HEK293 (cell line): ENCODE data around the gene CFAP73.

Experiments used
- CTCF ChIA-PET: fragments of 350-600 bp; formaldehyde crosslinking; extraction: SDS; loops from one replicate; lab custom pipeline; 2021; ENCODE audit warnings: antibody characterized with exemption; lab: Yijun Ruan, JAX
- POLR2A ChIA-PET: fragments of 300-600 bp; formaldehyde crosslinking; extraction: SDS; loops from one replicate; lab custom pipeline; 2020; ENCODE audit warnings: antibody characterized with exemption, inconsistent platforms; lab: Yijun Ruan, JAX
- H3K27ac ChIP-seq: fragments of 200-500 bp; sonication (Bioruptor generic); 2 replicates; pipeline ENCODE4 v1.5.1; 2014; ENCODE audit warnings: low read depth, low read length, control low read depth, inconsistent platforms; ENCODE audit errors: extremely low read depth
- H3K36me3 ChIP-seq, 2 experiments: fragments of 200-500 bp in 1 of 2; sonication (Bioruptor generic) in 1 of 2; 1 replicate in 1 of 2; 2 replicates in 1 of 2; pipeline ENCODE4 v1.5.1; 2014 to 2017; ENCODE audit warnings: inconsistent platforms in 2 of 2, low read length in 2 of 2; ENCODE audit not compliant: control insufficient read depth in 2 of 2, insufficient read depth in 1 of 2
- H3K4me1 ChIP-seq: fragments of 200-500 bp; sonication (Bioruptor generic); 2 replicates; pipeline ENCODE4 v1.5.1; 2014; ENCODE audit warnings: mild to moderate bottlenecking, low read length, inconsistent platforms; ENCODE audit not compliant: control insufficient read depth, insufficient read depth
- H3K4me3 ChIP-seq: 2 replicates; pipeline ENCODE4 v1.5.1; 2011; ENCODE audit warnings: low read depth, mild to moderate bottlenecking, control low read depth, low read length, moderate library complexity
- H3K9me3 ChIP-seq: fragments of 200-500 bp; sonication (Bioruptor generic); 2 replicates; pipeline ENCODE4 v1.5.1; 2014; ENCODE audit warnings: low read depth, low read length, inconsistent platforms; ENCODE audit not compliant: control insufficient read depth, insufficient read depth
- EGR2 ChIP-seq: fragments of 450-650 bp; formaldehyde crosslinking; IDR thresholded peaks from 2 replicates; pipeline ENCODE4 v1.5.1; 2016; ENCODE audit warnings: low read depth, missing biosample characterization, missing genetic modification characterization
- GLIS2 ChIP-seq: fragments of 450-650 bp; formaldehyde crosslinking; IDR thresholded peaks from 2 replicates; pipeline ENCODE4 v1.5.1; 2016; ENCODE audit warnings: missing biosample characterization, missing genetic modification characterization
- HIC1 ChIP-seq: fragments of 450-650 bp; formaldehyde crosslinking; IDR thresholded peaks from 2 replicates; pipeline ENCODE4 v1.5.1; 2016; ENCODE audit warnings: missing biosample characterization, missing genetic modification characterization
- HOXA7 ChIP-seq: sonication (generic); formaldehyde crosslinking; IDR thresholded peaks from 2 replicates; pipeline ENCODE4 v1.8.1; 2022; ENCODE audit warnings: missing genetic modification reagents, borderline replicate concordance
- SCRT1 ChIP-seq: fragments of 450-650 bp; formaldehyde crosslinking; IDR thresholded peaks from 2 replicates; pipeline ENCODE4 v1.5.1; 2016; ENCODE audit warnings: missing biosample characterization, missing genetic modification characterization, borderline replicate concordance
- SCRT2 ChIP-seq: fragments of 450-650 bp; formaldehyde crosslinking; IDR thresholded peaks from 2 replicates; pipeline ENCODE4 v1.5.1; 2016; ENCODE audit warnings: missing biosample characterization, missing genetic modification characterization
- SP2 ChIP-seq: fragments of 450-650 bp; formaldehyde crosslinking; IDR thresholded peaks from 2 replicates; pipeline ENCODE4 v1.5.1; 2016; ENCODE audit warnings: missing biosample characterization, missing genetic modification characterization
- YY1 ChIP-seq: fragments of 450-650 bp; formaldehyde crosslinking; IDR thresholded peaks from 2 replicates; pipeline ENCODE4 v1.5.1; 2018; ENCODE audit warnings: missing biosample characterization, missing genetic modification characterization
- ZFHX2 ChIP-seq: fragments of 450-650 bp; formaldehyde crosslinking; conservative IDR thresholded peaks from 2 replicates; pipeline ENCODE4 v1.5.1; 2016; ENCODE audit warnings: missing biosample characterization, missing genetic modification characterization
- ZIC2 ChIP-seq: fragments of 450-650 bp; formaldehyde crosslinking; IDR thresholded peaks from 2 replicates; pipeline ENCODE4 v1.5.1; 2016; ENCODE audit warnings: missing biosample characterization, missing genetic modification characterization
- ZNF214 ChIP-seq: fragments of 450-650 bp; formaldehyde crosslinking; IDR thresholded peaks from 2 replicates; pipeline ENCODE4 v1.5.1; 2017; ENCODE audit warnings: missing biosample characterization, mild to moderate bottlenecking, missing genetic modification characterization, borderline replicate concordance
- ZNF266 ChIP-seq: fragments of 450-650 bp; formaldehyde crosslinking; IDR thresholded peaks from 2 replicates; pipeline ENCODE4 v1.5.1; 2016; ENCODE audit warnings: missing biosample characterization, missing genetic modification characterization, low read depth
- ZNF350 ChIP-seq: fragments of 450-650 bp; formaldehyde crosslinking; IDR thresholded peaks from 2 replicates; pipeline ENCODE4 v1.5.0; 2017; ENCODE audit warnings: missing biosample characterization, mild to moderate bottlenecking, missing genetic modification characterization
- ZNF366 ChIP-seq: fragments of 450-650 bp; formaldehyde crosslinking; conservative IDR thresholded peaks from 2 replicates; pipeline ENCODE4 v1.5.1; 2016; ENCODE audit warnings: missing biosample characterization, missing genetic modification characterization
- ZNF48 ChIP-seq: fragments of 450-650 bp; formaldehyde crosslinking; IDR thresholded peaks from 2 replicates; pipeline ENCODE4 v1.5.1; 2016; ENCODE audit warnings: missing biosample characterization, missing genetic modification characterization
- ZNF501 ChIP-seq: fragments of 450-650 bp; formaldehyde crosslinking; IDR thresholded peaks from 2 replicates; pipeline ENCODE4 v1.5.1; 2016; ENCODE audit warnings: missing biosample characterization, missing genetic modification characterization
- ZNF600 ChIP-seq: fragments of 450-650 bp; formaldehyde crosslinking; IDR thresholded peaks from 2 replicates; pipeline ENCODE4 v1.5.1; 2016; ENCODE audit warnings: missing biosample characterization, missing genetic modification characterization
- ZNF623 ChIP-seq: fragments of 450-650 bp; formaldehyde crosslinking; IDR thresholded peaks from 2 replicates; pipeline ENCODE4 v1.5.1; 2016; ENCODE audit warnings: missing biosample characterization, missing genetic modification characterization
- ZNF629 ChIP-seq: fragments of 450-650 bp; formaldehyde crosslinking; IDR thresholded peaks from 2 replicates; pipeline ENCODE4 v1.5.1; 2017; ENCODE audit warnings: missing biosample characterization, missing genetic modification characterization
- ZNF658 ChIP-seq: fragments of 450-650 bp; formaldehyde crosslinking; IDR thresholded peaks from 2 replicates; pipeline ENCODE4; 2016; ENCODE audit warnings: missing biosample characterization, missing genetic modification characterization
- ZNF701 ChIP-seq: fragments of 450-650 bp; formaldehyde crosslinking; IDR thresholded peaks from 2 replicates; pipeline ENCODE4 v1.5.1; 2016; ENCODE audit warnings: missing biosample characterization, missing genetic modification characterization
- ZNF791 ChIP-seq: fragments of 450-650 bp; formaldehyde crosslinking; IDR thresholded peaks from 2 replicates; pipeline ENCODE4 v1.5.1; 2016; ENCODE audit warnings: missing biosample characterization, missing genetic modification characterization
- ZSCAN5A ChIP-seq: fragments of 450-650 bp; formaldehyde crosslinking; IDR thresholded peaks from 2 replicates; pipeline ENCODE4 v1.5.1; 2016; ENCODE audit warnings: missing biosample characterization, missing genetic modification characterization
- TF ChIP-seq, protein P1 (sequence below): fragments of 450-650 bp; formaldehyde crosslinking; IDR thresholded peaks from 2 replicates; pipeline ENCODE4 v1.5.1; 2016; ENCODE audit warnings: missing biosample characterization, missing genetic modification characterization

The CFAP73 gene

GRCh38 chr12:113128802-113129663 lies 20.5 kb upstream of the CFAP73 start:
- POLR2A ChIA-PET, result no interaction called here
- TF ChIP-seq ZNF48 (tag by site-specific recombination) (no peak), ZNF791 (tag by site-specific recombination) (no peak), SCRT1 (tag by site-specific recombination) (0 out of 2 replicates have a peak, but pooled peaks have one; percentile 14), SCRT2 (peak; percentile 92), ZNF600 (tag by site-specific recombination) (no peak), ZNF629 (tag by site-specific recombination) (no peak), ZNF366 (tag by site-specific recombination) (no peak), ZNF623 (tag by site-specific recombination) (peak; percentile 73)
- TF ChIP-seq, protein P1, sequence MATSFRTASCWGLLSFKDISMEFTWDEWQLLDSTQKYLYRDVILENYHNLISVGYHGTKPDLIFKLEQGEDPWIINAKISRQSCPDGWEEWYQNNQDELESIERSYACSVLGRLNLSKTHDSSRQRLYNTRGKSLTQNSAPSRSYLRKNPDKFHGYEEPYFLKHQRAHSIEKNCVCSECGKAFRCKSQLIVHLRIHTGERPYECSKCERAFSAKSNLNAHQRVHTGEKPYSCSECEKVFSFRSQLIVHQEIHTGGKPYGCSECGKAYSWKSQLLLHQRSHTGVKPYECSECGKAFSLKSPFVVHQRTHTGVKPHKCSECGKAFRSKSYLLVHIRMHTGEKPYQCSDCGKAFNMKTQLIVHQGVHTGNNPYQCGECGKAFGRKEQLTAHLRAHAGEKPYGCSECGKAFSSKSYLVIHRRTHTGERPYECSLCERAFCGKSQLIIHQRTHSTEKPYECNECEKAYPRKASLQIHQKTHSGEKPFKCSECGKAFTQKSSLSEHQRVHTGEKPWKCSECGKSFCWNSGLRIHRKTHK (tag by site-specific recombination), result no peak
- H3K36me3 ChIP-seq, result no peaks in the 10 kb centered on the region
- H3K4me1 ChIP-seq, result no peaks in the 10 kb centered on the region
- no peak overlapping the region for H3K27ac ChIP-seq
- CTCF ChIA-PET, result interaction anchor here (0.7 to 1.7 kb wide), 4 partner anchors 24 to 81 kb away, joined by 3 to 7 read pairs (median 4); no protein-coding TSS in a partner anchor
- no peak overlapping the region for H3K4me3 ChIP-seq
- no peaks in the 10 kb centered on the region for H3K9me3 ChIP-seq

DNA sequence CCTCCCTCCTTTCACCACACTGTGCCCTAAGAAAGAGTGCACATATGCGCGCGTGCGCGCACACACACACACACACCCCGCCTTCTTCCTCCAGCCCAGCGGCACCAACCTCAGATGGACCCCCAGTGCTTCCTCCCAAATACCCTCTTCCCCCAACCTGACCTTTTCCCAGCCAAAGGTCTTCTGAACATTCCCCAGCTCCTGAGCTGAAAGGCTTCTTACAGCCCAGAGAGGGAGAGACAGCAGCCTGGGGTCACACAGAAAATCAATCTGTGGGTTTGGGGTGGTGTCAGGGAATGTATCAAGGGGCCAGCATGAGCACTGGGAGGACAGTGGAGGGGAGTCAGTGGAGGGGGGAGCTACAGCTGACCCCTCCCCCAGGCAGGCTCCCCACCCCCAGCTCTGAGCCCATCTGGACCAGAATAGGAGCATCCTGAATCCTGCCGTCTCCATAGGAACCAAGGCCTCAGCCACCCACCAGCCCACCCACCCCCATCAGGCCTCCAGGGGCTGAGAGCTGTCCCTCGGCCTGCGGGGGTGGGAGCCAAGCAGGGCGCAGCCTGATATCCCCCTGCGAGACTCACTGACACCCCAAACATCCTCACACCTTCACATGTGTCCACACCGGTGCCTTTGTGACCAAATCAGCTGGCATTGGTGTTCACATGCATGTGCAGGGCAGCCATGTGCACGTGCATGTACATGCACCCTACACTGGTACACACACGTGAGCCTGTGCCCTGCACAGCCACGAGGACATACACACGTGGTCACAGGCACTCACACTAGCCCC lies 19.7 kb upstream of the CFAP73 start:
- no peaks in the 10 kb centered on the region for H3K36me3 ChIP-seq
- peaks cover 2% of the 10 kb centered on the region; the same call in 1 of the 2 replicates for H3K4me1 ChIP-seq
- H3K27ac ChIP-seq, result no peak overlapping the region
- CTCF ChIA-PET, result interaction anchor here (0.5 to 1.7 kb wide), 9 partner anchors 9 to 448 kb away, joined by 3 to 7 read pairs (median 3); no protein-coding TSS in a partner anchor
- H3K4me3 ChIP-seq, result no peak overlapping the region
- H3K9me3 ChIP-seq, result no peaks in the 10 kb centered on the region
- POLR2A ChIA-PET, result no interaction called here
- TF ChIP-seq SCRT2 (peak; percentile 16; the same call in 1 of the 2 replicates), ZNF701 (tag by site-specific recombination) (no peak)
- TF ChIP-seq, all 188 proteins: peak for 1

- H3K27ac ChIP-seq, result no peak overlapping the region
- ChIA-PET POLR2A (no interaction called here), CTCF (interaction anchor here (0.5 to 1.7 kb wide), 11 partner anchors 10 to 1219 kb away, joined by 3 to 5 read pairs (median 3); no protein-coding TSS in a partner anchor)
- H3K9me3 ChIP-seq, result no peaks in the 10 kb centered on the region
- peaks cover 2% of the 10 kb centered on the region; the same call in 1 of the 2 replicates for H3K4me1 ChIP-seq
- H3K4me3 ChIP-seq, result no peak overlapping the region
- no peaks in the 10 kb centered on the region for H3K36me3 ChIP-seq
- TF ChIP-seq SP2 (tag by site-specific recombination) (peak; percentile 23; the same call in 1 of the 2 replicates), ZIC2 (tag by site-specific recombination) (peak; percentile 78), GLIS2 (tag by site-specific recombination) (0 out of 2 replicates have a peak, but pooled peaks have one; percentile 32), ZNF266 (tag by site-specific recombination) (no peak), EGR2 (tag by site-specific recombination) (peak; percentile 61), HIC1 (tag by site-specific recombination) (0 out of 2 replicates have a peak, but pooled peaks have one; percentile 34), ZNF658 (tag by site-specific recombination) (no peak), ZFHX2 (tag by site-specific recombination) (peak; percentile 75), YY1 (tag by site-specific recombination) (no peak), ZNF501 (tag by site-specific recombination) (no peak), ZNF214 (tag by site-specific recombination) (no peak), ZSCAN5A (tag by site-specific recombination) (no peak), ZNF350 (tag by site-specific recombination) (no peak), HOXA7 (CRISPR knock-in tag) (no peak)
Measured at GRCh38 chr12:113130457-113131135, 18.9 kb upstream of the CFAP73 start.
